Measurements from ENCODE around the gene PRDM5. TPM values are rescaled to one million over a fixed set of nuclear protein-coding genes. Genes with fewer than 3 reads are reported as not detected.

PRDM5 gene
- total RNA-seq, 2 donors from 2014 or later, result 9.2 to 9.3 TPM

DNA sequence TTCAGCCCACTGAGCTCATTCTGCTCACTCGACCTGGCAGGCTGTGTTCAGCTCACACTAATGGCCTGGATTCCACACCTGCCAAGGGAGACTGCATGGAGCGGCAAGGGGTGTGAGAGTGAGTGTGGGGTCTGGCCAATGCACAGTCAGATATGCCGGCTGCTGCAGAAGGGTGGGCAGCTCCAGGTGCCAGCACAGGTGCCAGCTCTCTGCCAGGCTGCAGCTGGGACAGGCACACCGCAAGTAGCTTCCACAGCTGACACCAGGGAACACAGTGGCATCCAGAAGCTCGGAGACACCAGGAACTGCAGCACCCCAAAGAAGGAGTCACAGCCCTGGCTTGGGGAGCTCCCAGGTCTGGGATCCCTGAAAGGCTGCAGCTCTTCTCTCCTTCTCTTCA lies 83.7 kb downstream of the PRDM5 start:
- TF ChIP-seq, protein P1, sequence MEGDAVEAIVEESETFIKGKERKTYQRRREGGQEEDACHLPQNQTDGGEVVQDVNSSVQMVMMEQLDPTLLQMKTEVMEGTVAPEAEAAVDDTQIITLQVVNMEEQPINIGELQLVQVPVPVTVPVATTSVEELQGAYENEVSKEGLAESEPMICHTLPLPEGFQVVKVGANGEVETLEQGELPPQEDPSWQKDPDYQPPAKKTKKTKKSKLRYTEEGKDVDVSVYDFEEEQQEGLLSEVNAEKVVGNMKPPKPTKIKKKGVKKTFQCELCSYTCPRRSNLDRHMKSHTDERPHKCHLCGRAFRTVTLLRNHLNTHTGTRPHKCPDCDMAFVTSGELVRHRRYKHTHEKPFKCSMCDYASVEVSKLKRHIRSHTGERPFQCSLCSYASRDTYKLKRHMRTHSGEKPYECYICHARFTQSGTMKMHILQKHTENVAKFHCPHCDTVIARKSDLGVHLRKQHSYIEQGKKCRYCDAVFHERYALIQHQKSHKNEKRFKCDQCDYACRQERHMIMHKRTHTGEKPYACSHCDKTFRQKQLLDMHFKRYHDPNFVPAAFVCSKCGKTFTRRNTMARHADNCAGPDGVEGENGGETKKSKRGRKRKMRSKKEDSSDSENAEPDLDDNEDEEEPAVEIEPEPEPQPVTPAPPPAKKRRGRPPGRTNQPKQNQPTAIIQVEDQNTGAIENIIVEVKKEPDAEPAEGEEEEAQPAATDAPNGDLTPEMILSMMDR (IDR thresholded peaks at IDR 0.05), result no peak
- intact Hi-C loops (cut with DNase I), result loop anchor here (10.0 kb wide), 1 partner anchor 256 kb away; no protein-coding TSS in a partner anchor
- Histone ChIP-seq H3K27me3 (no peaks in the 10 kb centered on the region), H3K4me1 (no peaks in the 10 kb centered on the region), H3K4me3 (no peak overlapping the region), H3K27ac (no peak overlapping the region), H3K9ac (ENCODE audit: low read depth in 2 of 2, low read length in 2 of 2) (no peak overlapping the region), H3K9me3 (no peaks in the 10 kb centered on the region), H3K36me3 (no peaks in the 10 kb centered on the region)
- DNase-seq, result no peak

- DNase-seq, result no peak
- no peak overlapping the region for H3K27ac ChIP-seq
- TF ChIP-seq, protein P1 (IDR thresholded peaks at IDR 0.05), result no peak
Measured at GRCh38 chr4:120837656-120838055, 84.9 kb downstream of the PRDM5 start.

DNA sequence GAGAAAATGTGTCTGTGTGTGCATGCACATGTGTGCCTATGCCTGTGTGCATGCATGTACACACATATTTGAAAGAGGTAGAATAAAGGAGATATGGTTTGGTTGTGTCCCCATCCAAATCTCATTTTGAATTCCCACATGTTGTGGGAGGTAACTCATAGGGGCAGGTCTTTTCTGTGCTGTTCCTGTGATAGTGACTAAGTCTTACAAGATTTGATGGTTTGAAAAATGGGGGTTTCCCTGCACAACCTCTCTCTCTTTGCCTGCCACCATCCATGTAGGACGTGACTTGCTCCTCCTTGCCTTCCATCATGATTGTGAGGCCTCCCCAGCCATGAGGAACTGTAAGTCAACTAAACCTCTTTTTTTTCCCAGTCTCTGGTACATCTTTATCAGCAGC lies 87.2 kb downstream of the PRDM5 start:
- Histone ChIP-seq H3K9ac (ENCODE audit: low read depth in 2 of 2, low read length in 2 of 2) (no peak overlapping the region), H3K27me3 (no peaks in the 10 kb centered on the region), H3K27ac (no peak overlapping the region), H3K9me3 (no peaks in the 10 kb centered on the region), H3K4me1 (no peaks in the 10 kb centered on the region), H3K4me3 (no peak overlapping the region), H3K36me3 (no peaks in the 10 kb centered on the region)
- intact Hi-C loops (cut with DNase I), result loop anchor here (10.0 kb wide), 1 partner anchor 259 kb away; no protein-coding TSS in a partner anchor
- DNase-seq, result no peak
- TF ChIP-seq, protein P1 (IDR thresholded peaks at IDR 0.05), result no peak

More at GRCh38 chr4:120837656-120838055, 84.9 kb downstream of the PRDM5 start:
- H3K9me3 ChIP-seq, result no peaks in the 10 kb centered on the region
- no peaks in the 10 kb centered on the region for H3K36me3 ChIP-seq
- H3K4me1 ChIP-seq, result no peaks in the 10 kb centered on the region
- no peaks in the 10 kb centered on the region for H3K27me3 ChIP-seq
- H3K4me3 ChIP-seq, result no peak overlapping the region
- intact Hi-C loops (cut with DNase I), result loop anchor here (10.0 kb wide), 1 partner anchor 257 kb away; no protein-coding TSS in a partner anchor
- H3K9ac ChIP-seq (ENCODE audit: low read depth in 2 of 2, low read length in 2 of 2), result no peak overlapping the region

DNA sequence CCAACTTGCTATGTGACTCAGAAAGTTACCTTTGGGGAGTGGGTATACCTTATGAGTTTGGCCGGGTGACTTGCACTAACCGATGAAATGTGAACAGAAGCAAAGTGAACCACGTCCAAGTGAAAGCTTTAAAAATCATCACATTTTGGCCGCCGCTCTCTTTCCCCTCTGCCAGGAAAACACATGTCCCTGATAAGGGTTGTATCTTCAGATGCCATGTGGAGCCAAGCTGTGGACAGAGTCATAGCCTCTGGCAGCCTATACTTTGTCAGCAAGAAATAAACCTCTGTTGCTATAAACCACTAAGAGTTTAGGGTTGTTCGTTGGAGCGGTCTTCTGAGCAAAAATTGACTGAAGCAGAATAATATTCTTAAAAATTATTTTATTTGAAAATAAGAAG lies 92.3 kb downstream of the PRDM5 start:
- Histone ChIP-seq H3K27me3 (no peaks in the 10 kb centered on the region), H3K36me3 (no peaks in the 10 kb centered on the region), H3K4me3 (no peak overlapping the region), H3K9me3 (no peaks in the 10 kb centered on the region), H3K9ac (ENCODE audit: low read depth in 2 of 2, low read length in 2 of 2) (no peak overlapping the region), H3K27ac (no peak overlapping the region), H3K4me1 (no peaks in the 10 kb centered on the region)
- TF ChIP-seq, protein P1 (IDR thresholded peaks at IDR 0.05), result no peak
- DNase-seq, result no peak
- intact Hi-C loops (cut with DNase I), result loop anchor here (10.0 kb wide), 1 partner anchor 265 kb away; no protein-coding TSS in a partner anchor

DNA sequence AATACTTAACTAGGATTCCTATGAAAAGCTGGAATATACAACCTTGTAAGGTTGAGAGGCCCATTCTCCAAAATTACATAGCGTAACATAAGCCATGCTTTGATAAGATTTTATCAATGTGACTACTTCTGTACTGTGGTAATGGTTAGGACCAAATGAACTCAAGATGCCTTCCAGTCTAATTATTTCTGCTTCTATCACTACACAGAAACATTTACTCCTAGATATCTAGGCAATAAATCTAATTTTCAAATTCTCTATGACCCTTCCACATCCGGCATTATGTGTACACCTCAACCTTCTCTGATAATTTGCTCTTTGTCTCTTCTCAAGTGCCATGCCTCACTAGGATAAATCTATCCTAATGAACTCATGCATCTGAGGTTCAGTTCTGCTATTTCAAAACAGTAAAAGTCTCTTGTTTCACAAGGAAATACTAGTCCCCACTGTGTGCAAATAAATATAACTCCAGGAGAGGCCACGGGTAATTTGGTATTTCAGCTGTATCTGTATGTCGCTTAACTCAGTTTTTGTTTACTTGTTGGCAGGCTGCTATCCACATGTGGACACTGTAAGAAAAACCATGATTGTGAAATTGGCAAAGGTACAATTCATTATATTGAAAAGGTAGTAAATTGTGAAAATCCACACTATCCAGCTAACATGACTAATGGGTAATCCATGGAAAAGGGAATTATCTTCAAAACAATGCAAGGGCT lies 93.3 kb downstream of the PRDM5 start:
- DNase-seq, result no peak
- H3K4me3 ChIP-seq, result no peak overlapping the region
- no peak overlapping the region for H3K9ac ChIP-seq (ENCODE audit: low read depth in 2 of 2, low read length in 2 of 2)
- H3K36me3 ChIP-seq, result no peaks in the 10 kb centered on the region
- no peaks in the 10 kb centered on the region for H3K4me1 ChIP-seq
- TF ChIP-seq, protein P1 (IDR thresholded peaks at IDR 0.05), result no peak
- no peaks in the 10 kb centered on the region for H3K27me3 ChIP-seq
- intact Hi-C loops (cut with DNase I), result no loop called here
- no peaks in the 10 kb centered on the region for H3K9me3 ChIP-seq
- H3K27ac ChIP-seq, result no peak overlapping the region
